Tibial nerve (tissue), 4 donors: Measurements from ENCODE around the gene GPD1L. TPM values are rescaled to one million over a fixed set of nuclear protein-coding genes. Genes with fewer than 3 reads are reported as not detected.

Experiments used
- DNase-seq, 2 donors: peaks; one replicate each; pipeline ENCODE4 v3.0.0-alpha.2; 2019; ENCODE audit warnings: low spot score in 2 of 2
- H3K27ac ChIP-seq, 4 donors: fragments of 200-600 bp; sonication (generic) in 3 of 4; one replicate each; pipeline ENCODE4 v1.5.1; 2017 to 2019; ENCODE audit warnings: mild to moderate bottlenecking in 1 of 4
- H3K27me3 ChIP-seq, 2 donors: fragments of 200-600 bp; sonication (generic) in 1 of 2; one replicate each; pipeline versions ENCODE4 v1.5.1 to v1.6.0; 2017 to 2019
- H3K36me3 ChIP-seq, 3 donors: fragments of 200-600 bp; sonication (generic); one replicate each; pipeline ENCODE4 v1.5.1; 2018 to 2019
- H3K4me1 ChIP-seq, 4 donors: fragments of 200-600 bp; sonication (generic) in 3 of 4; one replicate each; pipeline ENCODE4 v1.5.1; 2017 to 2019
- H3K4me3 ChIP-seq, 4 donors: fragments of 200-600 bp; sonication (generic) in 3 of 4; one replicate each; pipeline ENCODE4 v1.5.1; 2017 to 2019; ENCODE audit warnings: mild to moderate bottlenecking in 1 of 4, moderate library complexity in 1 of 4
- H3K9me3 ChIP-seq, 4 donors: fragments of 200-600 bp; sonication (generic) in 3 of 4; one replicate each; pipeline ENCODE4 v1.5.1; 2017 to 2019
- EP300 ChIP-seq, 2 donors: sonication (generic); formaldehyde crosslinking; IDR thresholded peaks; one replicate each; pipeline ENCODE4 v1.6.1; 2017; ENCODE audit warnings: antibody characterized with exemption in 2 of 2, mild to moderate bottlenecking in 1 of 2
- POLR2A ChIP-seq, 2 donors: fragments of 450-650 bp; IDR thresholded peaks; one replicate each; pipeline ENCODE4 v1.6.1; 2017; ENCODE audit warnings: antibody characterized with exemption in 2 of 2, mild to moderate bottlenecking in 2 of 2, moderate library complexity in 2 of 2
- WGBS, 2 donors: methylation state at CpG; one replicate each; pipeline ENCODE4 v1.1.5; 2018; 5-methylcytosine and 5-hydroxymethylcytosine counted together
- total RNA-seq, 4 donors: library from RNA; depleted of rRNA; stranded (reverse); fragments of >200 nt; gene quantifications; one replicate each; pipeline ENCODE4 v1.1.0, GENCODE V29; 2016
- TF ChIP-seq, protein P1 (sequence below), 5 experiments: fragments of 200-600 bp in 3 of 5; fragments of 450-650 bp in 2 of 5; sonication (generic) in 3 of 5; IDR thresholded peaks; one replicate each; pipeline ENCODE4 v1.5.1; 2016 to 2019; ENCODE audit warnings: antibody characterized with exemption in 5 of 5, mild to moderate bottlenecking in 3 of 5, moderate library complexity in 2 of 5

Gene GPD1L
- total RNA-seq, 4 donors from 2014 or later = 38.4 to 60.9 (median 46.5) TPM

DNA sequence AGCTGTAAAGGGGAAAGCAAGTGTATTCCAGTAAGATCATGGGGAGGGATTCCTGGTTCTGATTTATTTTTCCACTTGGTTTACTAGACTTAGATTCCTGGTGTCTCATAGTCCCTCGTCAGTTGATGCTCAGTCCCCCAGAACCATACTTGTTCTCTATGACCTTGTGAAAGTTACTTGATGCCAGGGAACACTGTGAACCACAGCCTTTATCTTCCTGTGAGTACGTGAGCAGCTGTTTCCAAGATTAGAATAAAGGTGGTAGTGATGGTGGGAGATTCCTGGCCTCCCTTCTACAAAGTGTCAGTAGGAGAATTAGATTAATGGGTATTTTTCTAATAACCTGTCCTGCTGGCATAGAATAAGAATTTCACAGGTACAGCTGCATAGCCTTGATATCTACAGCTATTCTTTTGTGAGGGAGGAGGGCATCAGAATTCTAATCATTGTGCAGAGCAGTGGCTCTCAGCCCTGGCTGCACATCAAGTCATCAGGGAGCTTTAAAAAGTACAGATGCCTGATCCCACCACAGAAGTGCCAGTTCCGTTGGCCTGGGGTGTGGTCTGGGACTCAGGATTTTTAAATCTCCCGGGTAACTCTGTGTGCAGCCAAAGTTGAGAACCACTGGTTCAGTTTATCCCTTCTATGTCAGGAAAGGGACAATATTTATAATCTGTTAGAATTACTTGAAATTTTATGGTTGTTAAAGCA lies 20.0 kb downstream of the GPD1L start:
- Histone ChIP-seq H3K36me3 (peaks cover 0 to 24% (median 0%) of the 10 kb centered on the region in 3 donors), H3K27ac (no peak overlapping the region), H3K9me3 (no peaks in the 10 kb centered on the region), H3K4me1 (peaks cover 0 to 8% (median 0%) of the 10 kb centered on the region in 4 donors), H3K4me3 (no peak overlapping the region), H3K27me3 (no peaks in the 10 kb centered on the region)
- TF ChIP-seq POLR2A (IDR thresholded peaks at IDR 0.05) (no peak), EP300 (IDR thresholded peaks at IDR 0.05) (no peak)
- TF ChIP-seq, protein P1, sequence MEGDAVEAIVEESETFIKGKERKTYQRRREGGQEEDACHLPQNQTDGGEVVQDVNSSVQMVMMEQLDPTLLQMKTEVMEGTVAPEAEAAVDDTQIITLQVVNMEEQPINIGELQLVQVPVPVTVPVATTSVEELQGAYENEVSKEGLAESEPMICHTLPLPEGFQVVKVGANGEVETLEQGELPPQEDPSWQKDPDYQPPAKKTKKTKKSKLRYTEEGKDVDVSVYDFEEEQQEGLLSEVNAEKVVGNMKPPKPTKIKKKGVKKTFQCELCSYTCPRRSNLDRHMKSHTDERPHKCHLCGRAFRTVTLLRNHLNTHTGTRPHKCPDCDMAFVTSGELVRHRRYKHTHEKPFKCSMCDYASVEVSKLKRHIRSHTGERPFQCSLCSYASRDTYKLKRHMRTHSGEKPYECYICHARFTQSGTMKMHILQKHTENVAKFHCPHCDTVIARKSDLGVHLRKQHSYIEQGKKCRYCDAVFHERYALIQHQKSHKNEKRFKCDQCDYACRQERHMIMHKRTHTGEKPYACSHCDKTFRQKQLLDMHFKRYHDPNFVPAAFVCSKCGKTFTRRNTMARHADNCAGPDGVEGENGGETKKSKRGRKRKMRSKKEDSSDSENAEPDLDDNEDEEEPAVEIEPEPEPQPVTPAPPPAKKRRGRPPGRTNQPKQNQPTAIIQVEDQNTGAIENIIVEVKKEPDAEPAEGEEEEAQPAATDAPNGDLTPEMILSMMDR (IDR thresholded peaks at IDR 0.05) = no peak
- no peak for DNase-seq
- 80 to 81% methylated on average over 4 of the region's 4 CpGs for WGBS, 2 donors

DNA sequence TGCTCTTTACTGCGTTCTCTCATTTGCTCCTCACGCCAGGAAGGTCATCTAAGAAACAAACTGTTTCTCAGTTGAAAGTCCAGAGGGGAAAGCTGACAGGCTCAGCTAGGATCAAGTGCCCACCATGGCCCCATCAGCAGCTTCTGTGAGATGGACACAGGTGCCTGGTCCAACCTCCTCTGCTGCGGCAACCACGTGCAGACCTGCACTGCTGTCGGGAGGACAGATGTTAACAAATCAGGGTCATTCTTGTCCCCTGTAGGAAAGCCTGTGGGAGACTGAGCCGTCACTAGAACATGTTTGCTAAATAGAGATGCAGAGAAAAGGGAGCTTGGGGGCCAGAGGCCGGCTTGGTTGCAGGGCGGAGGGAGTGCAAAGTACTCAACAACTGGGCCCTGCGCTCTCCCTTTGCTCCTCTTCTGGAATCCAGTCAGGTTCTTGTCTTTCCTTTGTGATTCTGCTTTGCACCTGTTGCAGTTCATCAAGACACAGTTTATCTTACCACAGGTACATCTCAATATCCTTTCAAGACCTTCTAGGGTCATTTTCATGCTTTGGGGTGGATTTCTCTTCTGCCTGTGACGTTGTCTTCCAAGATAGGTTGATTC lies 20.9 kb downstream of the GPD1L start:
- Histone ChIP-seq H3K9me3 (no peaks in the 10 kb centered on the region), H3K27ac (no peak overlapping the region), H3K4me3 (no peak overlapping the region), H3K27me3 (no peaks in the 10 kb centered on the region), H3K36me3 (peaks cover 0 to 24% (median 0%) of the 10 kb centered on the region in 3 donors), H3K4me1 (peaks cover 0 to 8% (median 0%) of the 10 kb centered on the region in 4 donors)
- 90 to 95% methylated on average over 10 of the region's 10 CpGs for WGBS, 2 donors
- no peak for DNase-seq
- TF ChIP-seq EP300 (IDR thresholded peaks at IDR 0.05) (no peak), POLR2A (IDR thresholded peaks at IDR 0.05) (no peak)
- TF ChIP-seq, protein P1 (IDR thresholded peaks at IDR 0.05) = no peak

DNA sequence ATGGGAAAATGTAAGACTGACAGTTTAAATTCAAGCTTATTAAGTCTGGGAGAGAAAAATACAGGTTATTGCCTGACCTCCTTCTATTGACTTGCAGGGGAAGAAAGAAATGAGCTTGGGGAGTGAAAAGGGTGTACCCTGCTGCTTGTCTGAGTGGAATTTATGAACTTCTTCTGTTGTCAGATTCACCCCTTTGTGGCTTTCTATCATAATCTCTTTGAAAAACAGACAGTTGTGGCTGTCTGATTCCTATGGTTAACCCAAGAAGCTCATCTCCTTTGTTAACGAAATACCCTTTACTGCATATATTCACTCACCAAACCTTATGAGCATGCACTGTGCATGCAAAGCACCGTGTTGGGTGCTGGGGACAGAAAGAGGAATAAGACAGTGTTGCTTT lies 22.5 kb downstream of the GPD1L start:
- Histone ChIP-seq H3K9me3 (no peaks in the 10 kb centered on the region), H3K4me1 (peaks cover 0 to 8% (median 0%) of the 10 kb centered on the region in 4 donors), H3K27ac (no peak overlapping the region), H3K27me3 (no peaks in the 10 kb centered on the region), H3K4me3 (no peak overlapping the region), H3K36me3 (peaks cover 0 to 24% (median 0%) of the 10 kb centered on the region in 3 donors)
- TF ChIP-seq POLR2A (IDR thresholded peaks at IDR 0.05) = no peak
- TF ChIP-seq, protein P1 (IDR thresholded peaks at IDR 0.05) = no peak
- no peak for TF ChIP-seq EP300 (IDR thresholded peaks at IDR 0.05)
- DNase-seq = no peak
- 83 to 90% methylated on average over 2 of the region's 2 CpGs for WGBS, 2 donors

DNA sequence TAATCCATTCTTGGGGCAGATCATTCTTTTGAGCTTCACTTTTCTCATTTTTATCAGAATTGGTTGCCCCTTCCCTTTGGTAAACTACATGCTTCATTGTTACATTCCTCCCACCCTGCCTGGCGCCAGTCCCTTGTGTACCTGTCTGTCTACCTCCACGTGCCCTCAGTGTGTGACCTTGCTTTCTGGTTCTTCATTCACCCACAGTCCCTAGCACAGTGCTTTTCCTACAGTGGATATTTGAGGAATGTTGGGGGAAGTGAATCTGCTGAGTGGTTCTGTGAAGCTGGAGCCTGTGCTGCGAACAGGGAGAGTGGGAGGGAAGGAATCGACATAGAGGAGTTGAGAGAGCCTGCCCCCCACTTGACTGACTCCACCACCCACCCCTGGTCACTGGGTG lies 23.4 kb downstream of the GPD1L start:
- WGBS, 2 donors = 66 to 69% methylated on average over 4 of the region's 4 CpGs
- Histone ChIP-seq H3K4me1 (peaks cover 0 to 8% (median 0%) of the 10 kb centered on the region in 4 donors), H3K27me3 (no peaks in the 10 kb centered on the region), H3K27ac (no peak overlapping the region), H3K9me3 (no peaks in the 10 kb centered on the region), H3K4me3 (no peak overlapping the region), H3K36me3 (peaks cover 0 to 24% (median 0%) of the 10 kb centered on the region in 3 donors)
- no peak for DNase-seq
- TF ChIP-seq EP300 (IDR thresholded peaks at IDR 0.05) (no peak), POLR2A (IDR thresholded peaks at IDR 0.05) (no peak)
- TF ChIP-seq, protein P1 (IDR thresholded peaks at IDR 0.05) = no peak

DNA sequence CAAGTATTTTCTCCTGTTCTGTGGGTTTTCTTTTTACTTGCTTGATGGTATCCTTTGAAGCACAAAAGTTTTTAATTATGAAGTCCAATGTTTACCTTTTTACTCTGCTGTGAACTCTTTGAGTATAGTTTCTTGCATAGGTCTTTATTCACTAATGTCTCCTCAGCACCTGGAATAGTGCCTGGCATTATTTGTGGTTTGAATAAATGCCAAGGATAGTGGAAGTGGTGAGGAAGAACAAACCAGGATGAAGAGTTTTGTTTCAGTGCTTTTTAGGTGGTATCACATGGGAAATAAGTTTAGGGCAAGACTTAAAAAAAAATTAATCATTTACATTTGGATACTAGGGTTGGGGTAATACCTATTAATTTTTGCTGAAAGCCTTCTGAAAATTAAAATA lies 25.7 kb downstream of the GPD1L start:
- Histone ChIP-seq H3K4me3 (no peak overlapping the region), H3K27ac (no peak overlapping the region), H3K36me3 (peaks cover 0 to 24% (median 0%) of the 10 kb centered on the region in 3 donors), H3K27me3 (no peaks in the 10 kb centered on the region), H3K4me1 (no peaks in the 10 kb centered on the region), H3K9me3 (no peaks in the 10 kb centered on the region)
- DNase-seq = no peak
- no peak for TF ChIP-seq EP300 (IDR thresholded peaks at IDR 0.05)
